ENCODE measurements around the gene PSME4. TPM values are rescaled to one million over a fixed set of nuclear protein-coding genes. Genes with fewer than 3 reads are reported as not detected.
A peak's percentile ranks its signal among the peaks of the same experiment; 100 is the strongest.

PSME4 gene
- total RNA-seq, 2 donors from 2014 or later = 37.0 to 65.7 TPM

GRCh38 chr2:53985646-53986045, 14.9 kb upstream of the PSME4 start:
- H3K27me3 ChIP-seq (replicated peaks; ENCODE audit: insufficient read depth) = no peaks in the 10 kb centered on the region
- no peaks in the 10 kb centered on the region for H3K9me3 ChIP-seq
- H3K4me3 ChIP-seq = no peak overlapping the region
- 94% methylated on average over 4 of the region's 4 CpGs for WGBS
- DNase-seq (ENCODE audit: low spot score) = no peak
- no peak overlapping the region for H3K27ac ChIP-seq
- no peaks in the 10 kb centered on the region for H3K36me3 ChIP-seq
- intact Hi-C loops (cut with DNase I) = no loop called here
- TF ChIP-seq POLR2A (IDR thresholded peaks at IDR 0.05) = no peak
- TF ChIP-seq POLR2AphosphoS5 (IDR thresholded peaks at IDR 0.05) = no peak
- no peak for TF ChIP-seq CTCF (IDR thresholded peaks at IDR 0.05)
- no peaks in the 10 kb centered on the region for H3K4me1 ChIP-seq (replicated peaks)

- Histone ChIP-seq H3K36me3 (no peaks in the 10 kb centered on the region), H3K4me1 (replicated peaks) (no peaks in the 10 kb centered on the region), H3K27ac (peak overlapping the region; percentile 92 to 93), H3K4me3 (peak overlapping the region; percentile 62 to 80), H3K9me3 (no peaks in the 10 kb centered on the region), H3K27me3 (replicated peaks; ENCODE audit: insufficient read depth) (no peaks in the 10 kb centered on the region)
- DNase-seq (ENCODE audit: low spot score) = peak; percentile 31
- under 1% methylated on average over 46 of the region's 46 CpGs for WGBS
- intact Hi-C loops (cut with DNase I) = no loop called here
- TF ChIP-seq POLR2AphosphoS5 (IDR thresholded peaks at IDR 0.05) = no peak
- no peak for TF ChIP-seq CTCF (IDR thresholded peaks at IDR 0.05)
Measured at GRCh38 chr2:53969968-53970723, 647 bp downstream of the PSME4 start.

- Histone ChIP-seq H3K4me1 (replicated peaks) (no peaks in the 10 kb centered on the region), H3K27ac (peak overlapping the region; percentile 92 to 93), H3K4me3 (peak overlapping the region; percentile 62 to 80), H3K27me3 (replicated peaks; ENCODE audit: insufficient read depth) (no peaks in the 10 kb centered on the region), H3K9me3 (no peaks in the 10 kb centered on the region), H3K36me3 (no peaks in the 10 kb centered on the region)
- peak; percentile 81 for TF ChIP-seq POLR2AphosphoS5 (IDR thresholded peaks at IDR 0.05)
- no peak for TF ChIP-seq CTCF (IDR thresholded peaks at IDR 0.05)
- TF ChIP-seq POLR2A (IDR thresholded peaks at IDR 0.05) = peak; percentile 24
- 2% methylated on average over 6 of the region's 6 CpGs for WGBS
- intact Hi-C loops (cut with DNase I) = no loop called here
- peak; percentile 53 for DNase-seq (ENCODE audit: low spot score)
Measured at GRCh38 chr2:53969285-53969967, 1.4 kb downstream of the PSME4 start.

GRCh38 chr2:53964987-53965687, 5.7 kb downstream of the PSME4 start:
- H3K4me1 ChIP-seq (replicated peaks) = peaks cover 3% of the 10 kb centered on the region
- intact Hi-C loops (cut with DNase I) = no loop called here
- 90% methylated on average over 11 of the region's 11 CpGs for WGBS

More at GRCh38 chr2:53964987-53965687, 5.7 kb downstream of the PSME4 start:
- no peaks in the 10 kb centered on the region for H3K9me3 ChIP-seq
- no peak for DNase-seq (ENCODE audit: low spot score)
- H3K36me3 ChIP-seq = no peaks in the 10 kb centered on the region
- no peak for TF ChIP-seq CTCF (IDR thresholded peaks at IDR 0.05)
- TF ChIP-seq POLR2AphosphoS5 (IDR thresholded peaks at IDR 0.05) = no peak
- TF ChIP-seq POLR2A (IDR thresholded peaks at IDR 0.05) = no peak
- H3K27me3 ChIP-seq (replicated peaks; ENCODE audit: insufficient read depth) = no peaks in the 10 kb centered on the region
- no peak overlapping the region for H3K27ac ChIP-seq
- H3K4me3 ChIP-seq = no peak overlapping the region

Measured in prostate gland (tissue), 2 donors.